ENCODE measurements around the gene DCST2. TPM values are rescaled to one million over a fixed set of nuclear protein-coding genes. Genes with fewer than 3 reads are reported as not detected.

DCST2 gene
- polyA plus RNA-seq, 2 of the 4 experiments (the other 2 are of a cell fraction) = 0.23 to 1.0 TPM

- TF ChIP-seq MAX (IDR thresholded peaks at IDR 0.05) (no peak), GATA3 (IDR thresholded peaks at IDR 0.05; ENCODE audit: borderline replicate concordance) (no peak), JUNB (IDR thresholded peaks at IDR 0.05) (no peak)
These were observed 43.8 kb upstream of the DCST2 start (continued) for GRCh38 chr1:155077346-155077745.

- WGBS (ENCODE audit: missing lambda C conversion rate) = 67% methylated on average over 1 of the region's 1 CpG
- H3K4me2 ChIP-seq = no peak overlapping the region
- H3K9me3 ChIP-seq = no peaks in the 10 kb centered on the region
- FAIRE-seq (no peak), DNase-seq (ENCODE audit: low read depth in 1 of 2, low spot score in 1 of 2) (no peak), ATAC-seq (no peak)
- POLR2A ChIA-PET = interaction anchor here (0.6 kb wide), 1 partner anchor 23 kb away, joined by 5 read pairs; no protein-coding TSS in a partner anchor
- CTCF ChIA-PET = interaction anchor here (0.6 to 27.3 kb wide), 7 partner anchors 8 to 183 kb away, joined by 3 to 350 read pairs (median 9); partner anchors contain the start of genes ADAM15, EFNA4 and KRTCAP2
- H3K27ac ChIP-seq = no peak overlapping the region
- TF ChIP-seq HES2 (IDR thresholded peaks at IDR 0.05) (no peak), USF2 (IDR thresholded peaks at IDR 0.05) (no peak), PBX3 (IDR thresholded peaks at IDR 0.05) (no peak), RAD21 (conservative IDR thresholded peaks at IDR 0.05 in 1 of 2, IDR thresholded peaks at IDR 0.05 in 1 of 2) (no peak), ZFP36 (IDR thresholded peaks at IDR 0.05; ENCODE audit: borderline replicate concordance, partially characterized antibody) (no peak), FOXS1 (CRISPR knock-in tag; IDR thresholded peaks at IDR 0.05) (no peak), CEBPB (IDR thresholded peaks at IDR 0.05) (no peak), KDM1A (IDR thresholded peaks at IDR 0.05; ENCODE audit: low read depth) (no peak), HMGXB4 (CRISPR knock-in tag; IDR thresholded peaks at IDR 0.05; ENCODE audit: borderline replicate concordance) (no peak), REST (IDR thresholded peaks at IDR 0.05) (no peak), MAFK (IDR thresholded peaks at IDR 0.05; ENCODE audit: partially characterized antibody) (no peak), MYC (IDR thresholded peaks at IDR 0.05; ENCODE audit: borderline replicate concordance, low read length) (no peak), CTCF (IDR thresholded peaks at IDR 0.05) (no peak), POLR2A (IDR thresholded peaks at IDR 0.05; ENCODE audit: low read length) (no peak), FOSL2 (IDR thresholded peaks at IDR 0.05) (no peak), FOSL2 (CRISPR knock-in tag; IDR thresholded peaks at IDR 0.05) (no peak), SMC3 (IDR thresholded peaks at IDR 0.05) (no peak), EHMT2 (IDR thresholded peaks at IDR 0.05; ENCODE audit: low read depth) (no peak)
- H3K4me3 ChIP-seq = no peak overlapping the region
- H3K4me1 ChIP-seq = peaks cover 30% of the 10 kb centered on the region
These were observed 42.8 kb upstream of the DCST2 start for GRCh38 chr1:155076371-155076770.

All from A549 (cell line).